ENCODE results near the gene PCBD1.

The PCBD1 gene

GRCh38 chr10:70834441-70835151 is 53.8 kb downstream of the PCBD1 start:
- Histone ChIP-seq H3K36me3 (ENCODE audit: control insufficient read depth in 1 of 2, insufficient read depth in 2 of 2, low read length in 2 of 2) (no peaks in the 10 kb centered on the region), H3K9ac (ENCODE audit: low read depth in 1 of 2, low read length in 2 of 2) (no peak overlapping the region), H3K9me3 (ENCODE audit: control insufficient read depth in 1 of 2, low read length in 2 of 2) (peaks cover 2 to 4% of the 10 kb centered on the region in 2 donors), H3K27ac (ENCODE audit: low read depth, low read length) (no peak overlapping the region), H3K27me3 (ENCODE audit: control insufficient read depth in 1 of 2, insufficient read depth in 2 of 2, low read length in 2 of 2) (no peaks in the 10 kb centered on the region), H3K4me3 (ENCODE audit: low read depth in 1 of 2, low read length in 2 of 2) (no peak overlapping the region), H3K4me1 (ENCODE audit: control insufficient read depth in 1 of 2, insufficient read depth in 2 of 2, low read length in 2 of 2) (peaks cover 20 to 44% of the 10 kb centered on the region in 2 donors)

DNA sequence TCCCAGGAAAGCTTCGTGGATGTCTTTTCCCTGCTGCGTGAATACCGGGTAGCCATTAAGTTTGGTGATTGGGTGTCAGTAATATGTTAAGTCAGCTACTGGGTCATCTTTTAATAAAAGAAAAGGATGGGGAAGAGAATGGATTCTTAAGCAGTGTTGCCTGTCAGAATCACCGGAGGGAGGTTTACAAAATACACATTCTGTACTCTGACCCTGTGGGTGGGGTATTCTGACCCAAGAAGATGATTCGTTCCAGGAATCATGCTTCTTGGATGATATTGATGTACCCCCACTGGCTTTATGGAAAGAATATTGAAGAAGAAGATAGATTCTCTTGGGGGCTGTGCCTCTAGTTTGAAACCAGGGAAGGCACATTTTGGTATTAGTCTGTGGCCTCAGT is 54.3 kb downstream of the PCBD1 start:
- Histone ChIP-seq H3K36me3 (ENCODE audit: control insufficient read depth in 1 of 2, insufficient read depth in 2 of 2, low read length in 2 of 2) (no peaks in the 10 kb centered on the region), H3K27me3 (ENCODE audit: control insufficient read depth in 1 of 2, insufficient read depth in 2 of 2, low read length in 2 of 2) (no peaks in the 10 kb centered on the region), H3K4me3 (ENCODE audit: low read depth in 1 of 2, low read length in 2 of 2) (no peak overlapping the region), H3K9ac (ENCODE audit: low read depth in 1 of 2, low read length in 2 of 2) (no peak overlapping the region), H3K9me3 (ENCODE audit: control insufficient read depth in 1 of 2, low read length in 2 of 2) (peaks cover 2 to 4% of the 10 kb centered on the region in 2 donors), H3K4me1 (ENCODE audit: control insufficient read depth in 1 of 2, insufficient read depth in 2 of 2, low read length in 2 of 2) (peaks cover 23 to 50% of the 10 kb centered on the region in 2 donors), H3K27ac (ENCODE audit: low read depth, low read length) (no peak overlapping the region)

DNA sequence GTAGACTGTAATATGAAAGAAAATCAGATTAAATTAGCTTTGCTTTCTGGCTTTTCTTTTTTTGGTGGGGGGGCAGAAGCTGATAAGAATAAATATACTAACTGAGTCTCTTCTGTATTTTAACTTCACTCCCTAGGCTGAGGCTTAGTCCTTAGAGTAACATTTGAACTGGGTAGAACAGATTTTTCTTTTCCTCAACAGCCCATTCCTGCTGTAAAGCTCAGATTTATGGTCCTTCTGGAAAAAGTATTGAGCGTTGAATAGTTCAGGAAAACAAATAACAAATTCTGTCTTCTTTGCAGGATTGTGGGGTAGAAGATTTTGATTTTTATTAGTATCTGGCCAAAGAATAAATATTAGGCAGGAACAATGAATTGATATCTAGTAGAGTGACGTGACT is 54.8 kb downstream of the PCBD1 start:
- Histone ChIP-seq H3K4me1 (ENCODE audit: control insufficient read depth in 1 of 2, insufficient read depth in 2 of 2, low read length in 2 of 2) (peaks cover 27 to 54% of the 10 kb centered on the region in 2 donors), H3K9me3 (ENCODE audit: control insufficient read depth in 1 of 2, low read length in 2 of 2) (peaks cover 2 to 4% of the 10 kb centered on the region in 2 donors), H3K36me3 (ENCODE audit: control insufficient read depth in 1 of 2, insufficient read depth in 2 of 2, low read length in 2 of 2) (peaks cover 0 to 4% of the 10 kb centered on the region in 2 donors), H3K9ac (ENCODE audit: low read depth in 1 of 2, low read length in 2 of 2) (no peak overlapping the region), H3K4me3 (ENCODE audit: low read depth in 1 of 2, low read length in 2 of 2) (no peak overlapping the region), H3K27me3 (ENCODE audit: control insufficient read depth in 1 of 2, insufficient read depth in 2 of 2, low read length in 2 of 2) (no peaks in the 10 kb centered on the region), H3K27ac (ENCODE audit: low read depth, low read length) (no peak overlapping the region)

Measured in duodenal mucosa (tissue), 2 donors.